HG03469 (cell line): Measurements from ENCODE around the gene FHIT.
"Not testable (repeated sequence)": the region's sequence is repeated elsewhere in the genome, so short reads cannot be mapped to it uniquely, and the experiment has no call there.

Experiments
- ATAC-seq: cut with Tn5 transposase; IDR thresholded peaks from one replicate; pipeline ENCODE4 v1.9.1; 2021; ENCODE audit warnings: mild to moderate bottlenecking, moderate library complexity, moderate number of reproducible peaks; ENCODE audit not compliant: unreplicated experiment

FHIT gene

GRCh38 chr3:60737633-60738399, 513.4 kb downstream of the FHIT start:
- no peak for ATAC-seq

DNA sequence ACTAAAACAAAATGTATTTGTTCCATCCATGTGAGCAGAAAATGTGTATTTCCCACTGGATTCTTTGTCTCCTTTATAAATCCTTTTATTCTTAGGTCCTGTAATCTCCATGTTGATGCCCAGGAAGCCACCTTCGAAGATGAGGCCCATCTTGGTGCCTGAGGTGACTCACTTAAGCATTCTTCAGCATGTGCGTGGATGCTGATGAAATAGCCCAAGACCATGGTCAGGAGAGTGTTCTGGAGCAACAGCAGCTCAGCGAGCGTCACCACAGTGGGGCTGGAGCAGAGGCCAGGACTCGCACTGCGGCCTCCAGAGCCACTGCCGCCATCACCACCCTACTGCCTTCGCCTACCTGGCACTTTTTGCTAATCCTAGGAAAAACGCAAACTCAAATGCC, 520.9 kb downstream of the FHIT start:
- ATAC-seq: no peak

GRCh38 chr3:60729056-60729455, 522.2 kb downstream of the FHIT start:
- no peak for ATAC-seq

DNA sequence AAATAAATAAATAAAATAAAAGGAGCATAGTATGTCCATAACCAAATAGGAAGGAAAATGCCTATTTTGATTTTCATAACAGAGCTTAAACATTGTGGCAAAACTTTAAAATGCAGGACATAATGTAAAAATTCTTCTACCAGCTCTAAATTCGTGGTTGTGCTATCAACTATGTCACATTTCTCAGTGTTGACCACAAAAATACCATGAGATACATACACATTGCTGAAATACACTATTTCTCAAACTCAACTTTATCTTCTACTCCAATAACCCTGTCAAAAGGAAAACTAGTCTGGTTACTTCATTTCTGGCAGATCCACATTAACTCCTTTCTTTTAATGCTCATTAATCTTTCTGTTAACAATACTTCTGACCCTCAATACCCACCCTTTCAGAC, 523.2 kb downstream of the FHIT start:
- ATAC-seq: no peak

DNA sequence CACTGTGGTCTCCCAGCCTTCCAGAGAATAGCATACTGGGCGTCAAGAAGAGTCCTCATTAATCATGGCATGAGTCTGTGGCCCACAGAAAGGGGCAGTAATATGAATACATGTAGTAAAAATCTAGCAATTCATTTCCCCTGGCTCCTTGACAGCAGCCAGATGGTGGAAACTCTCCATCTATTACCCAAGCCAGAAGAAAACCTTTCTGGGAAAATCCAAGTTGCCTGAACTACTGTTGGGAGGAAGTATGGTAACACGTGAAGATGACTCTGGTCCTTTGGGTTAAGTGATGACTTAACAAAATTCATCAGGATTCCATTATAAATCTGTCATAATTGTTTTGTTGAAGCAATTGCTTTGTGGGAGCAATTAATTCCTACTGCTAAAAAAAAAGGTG, 530.5 kb downstream of the FHIT start:
- no peak for ATAC-seq

DNA sequence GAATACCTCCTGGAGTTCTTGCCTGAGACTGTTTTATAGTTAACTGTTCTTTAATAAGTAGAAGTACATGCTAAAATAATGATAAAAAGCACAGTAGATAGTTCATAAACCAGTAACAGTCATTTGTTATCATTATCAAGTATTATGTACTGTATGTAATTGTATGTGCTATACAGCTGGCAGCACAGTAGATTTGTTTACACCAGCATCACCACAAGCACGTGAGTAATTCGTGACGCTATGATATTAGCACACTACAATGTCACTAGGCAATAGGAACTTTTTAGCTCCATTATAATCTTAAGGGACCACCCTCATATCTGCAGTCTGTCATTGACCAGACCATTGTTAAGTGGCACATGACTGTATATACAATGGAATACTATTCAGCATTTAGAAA, 534.7 kb downstream of the FHIT start:
- ATAC-seq: no peak

DNA sequence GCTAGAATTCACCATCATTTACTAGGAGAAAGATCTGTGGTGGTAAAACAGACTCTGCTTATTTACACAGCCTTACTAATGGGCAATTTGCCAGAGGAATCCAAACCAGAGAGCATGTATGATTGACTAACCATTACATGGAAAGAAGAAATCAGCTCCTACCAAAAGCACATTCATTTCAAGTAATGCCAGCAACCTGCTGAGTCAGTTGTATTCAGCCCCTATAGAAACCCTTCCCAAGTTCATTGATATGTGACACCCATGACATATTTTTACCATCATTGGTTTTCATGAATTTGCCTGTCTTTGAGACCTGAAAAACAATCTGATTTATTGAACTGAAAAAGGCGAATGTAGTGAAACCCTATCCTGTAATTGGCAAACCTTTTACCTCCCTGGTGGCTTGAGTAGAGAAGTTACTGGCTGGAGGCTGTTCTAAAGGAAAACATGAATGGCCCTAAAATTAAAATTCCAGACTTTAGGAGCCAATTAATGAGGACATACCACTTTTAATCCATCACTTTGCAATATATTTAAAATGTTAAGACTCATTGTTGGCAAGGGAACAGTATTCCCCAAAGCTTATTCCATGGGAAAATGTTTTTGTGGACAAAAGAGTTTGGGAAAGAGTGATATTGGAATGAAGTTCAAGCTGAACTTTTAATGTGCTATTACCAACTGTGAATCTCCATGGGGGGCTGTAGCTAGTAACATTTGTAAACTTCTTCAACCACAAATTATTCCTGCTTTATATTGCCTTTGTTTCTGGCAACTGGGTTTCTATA, 542.9 kb downstream of the FHIT start:
- ATAC-seq: no peak

DNA sequence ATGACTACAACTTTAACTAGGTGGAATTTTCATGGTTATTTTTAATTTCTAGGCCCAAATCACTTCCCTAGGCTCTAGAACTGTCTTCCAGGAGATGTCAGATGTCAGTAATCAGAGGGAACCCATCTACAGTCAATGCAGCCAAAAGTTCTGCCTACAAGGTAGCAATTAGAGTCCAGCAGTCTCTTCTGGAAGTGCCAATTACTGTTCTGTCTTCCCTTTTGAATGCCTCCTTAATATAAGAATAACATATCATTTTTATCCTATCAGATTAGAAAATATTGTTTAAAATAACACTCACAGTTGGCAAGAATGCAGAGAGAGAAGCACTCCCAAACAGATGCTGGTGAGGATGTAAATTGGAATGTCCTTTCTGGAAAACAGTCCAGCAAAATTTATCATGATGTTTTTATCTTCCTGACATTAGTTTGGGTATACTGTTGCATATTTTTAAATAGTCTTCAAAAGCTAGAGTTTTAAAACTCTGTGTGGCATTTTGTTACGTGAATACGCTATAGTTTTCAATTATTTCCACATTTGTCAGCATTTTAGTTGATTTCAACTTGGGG, 543.7 kb downstream of the FHIT start:
- ATAC-seq: no peak

DNA sequence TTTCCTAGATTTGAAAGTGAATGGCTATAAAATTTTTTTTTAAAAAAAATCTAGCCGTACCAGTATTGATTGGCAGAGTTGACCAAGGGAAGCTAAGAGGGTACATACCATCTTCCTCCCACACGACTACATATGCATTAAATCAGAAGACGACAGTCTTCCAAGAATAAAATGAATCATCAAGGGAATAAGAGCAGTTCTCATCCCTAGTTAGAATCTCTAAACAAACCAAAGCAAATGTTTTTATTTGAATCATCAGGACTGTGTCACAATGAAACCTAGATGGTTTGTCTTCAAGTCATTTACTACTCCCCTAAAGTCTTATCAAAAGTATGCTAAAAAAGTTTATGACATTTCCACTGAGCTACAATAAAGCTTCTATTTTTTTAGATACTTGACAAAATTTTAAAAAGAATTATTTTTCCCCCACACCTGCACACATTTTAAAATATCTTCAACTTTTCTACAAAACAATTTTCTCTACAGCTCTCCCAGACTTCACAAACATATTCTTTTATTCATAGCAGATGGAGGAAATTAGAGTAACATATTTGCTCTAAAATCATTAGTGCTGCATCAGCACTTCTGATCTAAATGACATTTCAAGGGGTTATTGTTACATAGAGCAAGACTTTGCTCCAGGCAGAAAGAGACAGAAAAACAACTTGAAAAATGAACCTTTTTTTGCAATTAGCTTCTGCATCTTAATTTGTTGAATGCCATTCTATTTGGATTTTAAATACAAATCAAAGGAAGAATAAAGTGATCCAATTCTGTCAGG, 547.1 kb downstream of the FHIT start:
- no peak for ATAC-seq

GRCh38 chr3:60703008-60703407, 548.2 kb downstream of the FHIT start:
- no peak for ATAC-seq

- ATAC-seq: no peak
These were observed 553.1 kb downstream of the FHIT start for GRCh38 chr3:60698117-60698516.

GRCh38 chr3:60697132-60697531, 554.1 kb downstream of the FHIT start:
- ATAC-seq: no peak

- no peak for ATAC-seq
These were observed 554.7 kb downstream of the FHIT start for GRCh38 chr3:60696428-60697125.

DNA sequence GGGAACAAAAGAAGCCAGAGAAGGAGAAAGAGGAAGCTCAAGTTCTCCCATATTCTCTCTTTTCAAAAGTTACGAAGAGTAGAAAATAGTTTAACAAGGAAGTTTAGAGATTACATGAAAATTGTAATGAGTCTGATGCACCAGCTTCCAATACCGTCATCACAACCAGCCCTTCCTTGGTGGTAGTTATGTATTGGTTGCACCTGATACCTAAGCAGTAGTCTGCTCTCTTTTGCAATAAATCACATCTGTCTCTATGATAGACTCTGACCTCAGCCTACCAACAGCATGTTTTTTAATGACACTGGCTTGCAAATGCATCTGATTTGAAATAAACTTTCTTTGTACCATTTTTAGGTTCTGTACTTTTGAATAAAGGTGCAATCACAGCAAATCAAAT, 575.8 kb downstream of the FHIT start:
- no peak for ATAC-seq

DNA sequence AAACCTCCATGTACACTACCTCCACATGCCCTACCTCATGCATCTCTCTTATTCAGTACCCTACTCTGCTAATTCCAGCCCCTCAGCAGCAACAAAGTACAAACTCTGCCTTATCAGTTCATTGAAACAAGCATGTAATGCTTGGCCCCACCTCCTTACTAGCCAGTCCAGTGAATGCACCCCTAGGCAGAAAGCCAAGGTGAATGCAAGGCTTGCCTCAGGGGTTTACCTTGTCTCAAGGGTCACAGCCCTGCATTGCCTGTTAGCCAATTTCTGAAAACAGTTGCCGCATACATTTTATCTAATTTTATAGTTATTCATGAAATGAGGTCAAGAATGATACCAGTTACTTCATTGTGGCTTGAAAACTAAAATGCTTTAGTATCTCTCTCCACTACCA, 576.4 kb downstream of the FHIT start:
- no peak for ATAC-seq

- ATAC-seq: no peak
These were observed 578.1 kb downstream of the FHIT start for GRCh38 chr3:60673123-60673522.

DNA sequence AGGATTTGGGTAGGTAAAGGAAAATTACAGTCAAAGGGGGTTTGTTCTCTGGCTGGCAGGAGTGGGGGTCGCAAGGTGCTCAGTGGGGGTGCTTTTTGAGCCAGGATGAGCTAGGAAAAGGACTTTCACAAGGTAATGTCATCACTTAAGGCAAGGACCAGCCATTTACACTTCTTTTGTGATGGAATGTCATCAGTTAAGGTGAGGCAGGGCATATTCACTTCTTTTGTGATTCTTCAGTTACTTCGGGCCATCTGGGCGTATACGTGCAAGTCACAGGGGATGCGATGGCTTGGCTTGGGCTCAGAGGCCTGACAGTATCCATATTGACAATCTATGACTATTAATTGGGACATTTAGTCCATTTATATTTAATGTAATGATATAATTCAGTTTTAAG, 578.9 kb downstream of the FHIT start:
- not testable (repeated sequence) for ATAC-seq

GRCh38 chr3:60669636-60670035, 581.6 kb downstream of the FHIT start:
- ATAC-seq: no peak

- ATAC-seq: no peak
These were observed 591.2 kb downstream of the FHIT start for GRCh38 chr3:60660026-60660425.

- ATAC-seq: no peak
These were observed 592.2 kb downstream of the FHIT start for GRCh38 chr3:60659098-60659497.

- peak; percentile 97 for ATAC-seq
These were observed 593.3 kb downstream of the FHIT start for GRCh38 chr3:60657972-60658371.
